Medulla oblongata (tissue), 1 donor: ENCODE measurements around the gene HERC5.
A peak's percentile ranks its signal among the peaks of the same experiment; 100 is the strongest.

Source experiments
- DNase-seq: peaks from one replicate; pipeline ENCODE4 v3.0.0-alpha.2; 2015; ENCODE audit errors: extremely low spot score

HERC5 gene

GRCh38 chr4:88522702-88523324 lies 65.9 kb downstream of the HERC5 start:
- peak; percentile 35 for DNase-seq

- peak; percentile 96 for DNase-seq
Measured at GRCh38 chr4:88523325-88524129, 66.6 kb downstream of the HERC5 start, which contains the start of gene PYURF. TSS of gene PYURF (minus strand) at chr4:88523776. CDS start at chr4:88523700, 76 bp downstream.

GRCh38 chr4:88524171-88524570 lies 67.3 kb downstream of the HERC5 start:
- peak; percentile 27 for DNase-seq

GRCh38 chr4:88526221-88526815 lies 69.4 kb downstream of the HERC5 start:
- peak; percentile 50 for DNase-seq

- no peak for DNase-seq
Measured at GRCh38 chr4:88527787-88528186, 70.9 kb downstream of the HERC5 start.

GRCh38 chr4:88528861-88529260 lies 71.9 kb downstream of the HERC5 start:
- no peak for DNase-seq

GRCh38 chr4:88531549-88531948 lies 74.6 kb downstream of the HERC5 start:
- DNase-seq, result no peak

GRCh38 chr4:88533088-88533790 lies 76.3 kb downstream of the HERC5 start:
- DNase-seq, result no peak

- no peak for DNase-seq
Measured at GRCh38 chr4:88533937-88534750, 77.2 kb downstream of the HERC5 start.

- no peak for DNase-seq
Measured at GRCh38 chr4:88535090-88535755, 78.3 kb downstream of the HERC5 start.

- no peak for DNase-seq
Measured at GRCh38 chr4:88537709-88538108, 80.8 kb downstream of the HERC5 start.

- DNase-seq, result peak; percentile 49
Measured at GRCh38 chr4:88539322-88540068, 82.6 kb downstream of the HERC5 start.

- no peak for DNase-seq
Measured at GRCh38 chr4:88549815-88550214, 92.9 kb downstream of the HERC5 start.
